Spleen (tissue), 13 donors: ENCODE results near the gene WDR49. TPM values are rescaled to one million over a fixed set of nuclear protein-coding genes. Genes with fewer than 3 reads are reported as not detected.

Source experiments
- DNase-seq: peaks from one replicate; pipeline ENCODE4 v3.0.0-alpha.2; 2020
- H3K27ac ChIP-seq, 8 donors: fragments of 200-600 bp; sonication (generic) in 7 of 8; 1 replicate in 4 of 8; 2 replicates in 4 of 8; pipeline versions ENCODE4 v1.5.0 to v1.8.0; 2016 to 2021; ENCODE audit warnings: inconsistent platforms in 4 of 8, mild to moderate bottlenecking in 4 of 8, moderate library complexity in 1 of 8
- H3K27me3 ChIP-seq, 7 donors: fragments of 200-600 bp; sonication (generic) in 6 of 7; replicated peaks in 1 of 7; 1 replicate in 4 of 7; 2 replicates in 3 of 7; pipeline versions ENCODE4 v1.5.0 to v1.8.0; 2016 to 2021; ENCODE audit warnings: inconsistent platforms in 3 of 7, mild to moderate bottlenecking in 1 of 7
- H3K36me3 ChIP-seq, 6 donors: fragments of 200-600 bp; sonication (generic) in 5 of 6; 1 replicate in 4 of 6; 2 replicates in 2 of 6; pipeline versions ENCODE4 v1.5.0 to v1.8.0; 2016 to 2021; ENCODE audit warnings: inconsistent platforms in 2 of 6
- H3K4me1 ChIP-seq, 6 donors: fragments of 200-600 bp; sonication (generic) in 5 of 6; 1 replicate in 3 of 6; 2 replicates in 3 of 6; pipeline versions ENCODE4 v1.5.0 to v1.8.0; 2016 to 2021; ENCODE audit warnings: inconsistent platforms in 3 of 6
- H3K4me3 ChIP-seq, 8 donors: fragments of 200-600 bp; sonication (generic) in 7 of 8; 1 replicate in 4 of 8; 2 replicates in 4 of 8; pipeline versions ENCODE4 v1.5.0 to v1.8.0; 2016 to 2021; ENCODE audit warnings: inconsistent platforms in 4 of 8, mild to moderate bottlenecking in 4 of 8, moderate library complexity in 2 of 8
- H3K9me3 ChIP-seq, 8 donors: fragments of 200-600 bp; sonication (generic) in 7 of 8; 1 replicate in 4 of 8; 2 replicates in 4 of 8; pipeline versions ENCODE4 v1.5.0 to v1.8.0; 2016 to 2021; ENCODE audit warnings: inconsistent platforms in 4 of 8
- POLR2A ChIP-seq, 3 donors: fragments of 450-650 bp; IDR thresholded peaks; one replicate each; pipeline ENCODE4 v1.5.1; 2017; ENCODE audit warnings: antibody characterized with exemption in 3 of 3, mild to moderate bottlenecking in 1 of 3
- POLR2AphosphoS5 ChIP-seq, 3 donors: sonication (generic); formaldehyde crosslinking; IDR thresholded peaks; one replicate each; pipeline ENCODE4 v1.5.1; 2017; ENCODE audit warnings: antibody characterized with exemption in 3 of 3
- WGBS, 5 donors: extraction: QIAGEN DNeasy Blood & Tissue Kit in 3 of 5; methylation state at CpG; one replicate each; pipeline versions ENCODE4 v1.1.5 to v1.1.7; 2013 to 2018; 5-methylcytosine and 5-hydroxymethylcytosine counted together
- intact Hi-C: fragments of 100-400 bp; cut with DNase I; formaldehyde crosslinking; loops from one replicate; pipeline ENCODE4 v1.15.0; 2023; ENCODE audit warnings: low total_unique reads
- long read RNA-seq, 2 donors: transcript quantifications; one replicate each; lab custom pipeline, GENCODE V29; 2026
- polyA plus RNA-seq, 3 donors: library from polyadenylated mRNA; stranded (reverse); fragments of 200-250 nt; gene quantifications; one replicate each; pipeline ENCODE4 v1.2.1, GENCODE V29; 2013
- total RNA-seq, 7 donors: library from RNA; depleted of rRNA in 3 of 7; stranded (reverse); fragments of >200 nt in 3 of 7; fragmentation: NEBNext Ultra II Directional in 4 of 7; extraction: Animal tissue kit (Norgen Biotek cat#: 25700) in 4 of 7; gene quantifications; one replicate each; pipeline versions ENCODE4 v1.1.0 to v1.2.1, GENCODE V29; 2016 to 2021
- TF ChIP-seq, protein P1 (sequence below), 11 experiments: fragments of 200-600 bp in 7 of 11; fragments of 450-650 bp in 4 of 11; sonication (generic) in 4 of 11; IDR thresholded peaks in 8 of 11; conservative IDR thresholded peaks in 3 of 11; 1 replicate in 7 of 11; 2 replicates in 4 of 11; pipeline versions ENCODE4 v1.4.0 to v1.8.0; 2016 to 2021; ENCODE audit warnings: antibody characterized with exemption in 11 of 11, inconsistent platforms in 4 of 11, mild to moderate bottlenecking in 1 of 11
- donor health status: healthy with polysubstance abuse.
- donor health status: DM: no; HTN: no; CAD: no; lungs with moderate emphysema.
- donor health status: DM: no; HTN: no; CAD: no.
- donor health status: Bipolar disorder and iron deficiency.
- donor health status: healthy.
- donor health status: DM: no; HTN: no; CAD: no.
- donor health status: DM: yes; HTN: yes; CAD: no.

Gene WDR49
- 10 to 100 TPM in 1 of 7 donors, 1 to 10 TPM in 6; 1.1 to 10.6 (median 1.6) TPM for total RNA-seq
- under 1 TPM; 0.04 to 0.13 (median 0.06) TPM for polyA plus RNA-seq
- long read RNA-seq, donor 1: 0 reads
- long read RNA-seq, donor 2: 0 reads

DNA sequence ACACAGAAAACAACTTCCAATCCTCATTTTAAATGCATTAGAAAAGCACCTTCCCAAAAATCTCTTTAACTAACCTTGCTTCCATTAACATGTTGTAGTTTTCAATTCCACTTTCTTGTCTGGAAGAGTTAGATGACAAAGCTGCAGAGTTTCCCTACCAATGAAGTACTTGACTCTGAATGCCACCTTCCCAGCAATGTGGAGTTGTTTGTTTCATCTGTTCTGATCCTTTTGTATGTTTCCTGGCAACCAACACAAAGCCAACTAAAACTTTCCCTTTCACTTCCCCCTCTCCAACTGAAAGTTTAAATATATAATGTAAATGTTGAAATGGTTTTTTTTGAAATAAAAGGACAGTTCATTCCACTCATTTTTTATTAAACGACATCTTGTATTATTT lies at the start of gene WDR49:
TSS of gene WDR49 (minus strand) at position 183 of the 400 bp plus-strand sequence. CDS start 517 bp downstream, outside the sequence.
- 53 to 77% (median 73%) methylated on average over 1 of the region's 1 CpG for WGBS, 5 donors
- DNase-seq: no peak
- Histone ChIP-seq H3K27ac (peak within 1 kb of the TSS in 1 of 8 donors; percentile 10), H3K9me3 (peaks cover 0 to 3% (median 0%) of the 10 kb centered on the region in 8 donors), H3K4me1 (peaks cover 0 to 48% (median 7%) of the 10 kb centered on the region in 6 donors), H3K27me3 (no peaks in the 10 kb centered on the region), H3K4me3 (no peak within 1 kb of the TSS), H3K36me3 (no peaks in the 10 kb centered on the region)
- TF ChIP-seq POLR2AphosphoS5 (IDR thresholded peaks at IDR 0.05): no peak
- TF ChIP-seq POLR2A (IDR thresholded peaks at IDR 0.05): no peak
- TF ChIP-seq, protein P1, sequence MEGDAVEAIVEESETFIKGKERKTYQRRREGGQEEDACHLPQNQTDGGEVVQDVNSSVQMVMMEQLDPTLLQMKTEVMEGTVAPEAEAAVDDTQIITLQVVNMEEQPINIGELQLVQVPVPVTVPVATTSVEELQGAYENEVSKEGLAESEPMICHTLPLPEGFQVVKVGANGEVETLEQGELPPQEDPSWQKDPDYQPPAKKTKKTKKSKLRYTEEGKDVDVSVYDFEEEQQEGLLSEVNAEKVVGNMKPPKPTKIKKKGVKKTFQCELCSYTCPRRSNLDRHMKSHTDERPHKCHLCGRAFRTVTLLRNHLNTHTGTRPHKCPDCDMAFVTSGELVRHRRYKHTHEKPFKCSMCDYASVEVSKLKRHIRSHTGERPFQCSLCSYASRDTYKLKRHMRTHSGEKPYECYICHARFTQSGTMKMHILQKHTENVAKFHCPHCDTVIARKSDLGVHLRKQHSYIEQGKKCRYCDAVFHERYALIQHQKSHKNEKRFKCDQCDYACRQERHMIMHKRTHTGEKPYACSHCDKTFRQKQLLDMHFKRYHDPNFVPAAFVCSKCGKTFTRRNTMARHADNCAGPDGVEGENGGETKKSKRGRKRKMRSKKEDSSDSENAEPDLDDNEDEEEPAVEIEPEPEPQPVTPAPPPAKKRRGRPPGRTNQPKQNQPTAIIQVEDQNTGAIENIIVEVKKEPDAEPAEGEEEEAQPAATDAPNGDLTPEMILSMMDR (IDR thresholded peaks at IDR 0.05 in 8 of 11, conservative IDR thresholded peaks at IDR 0.05 in 3 of 11): no peak
- intact Hi-C loops: no loop called here

DNA sequence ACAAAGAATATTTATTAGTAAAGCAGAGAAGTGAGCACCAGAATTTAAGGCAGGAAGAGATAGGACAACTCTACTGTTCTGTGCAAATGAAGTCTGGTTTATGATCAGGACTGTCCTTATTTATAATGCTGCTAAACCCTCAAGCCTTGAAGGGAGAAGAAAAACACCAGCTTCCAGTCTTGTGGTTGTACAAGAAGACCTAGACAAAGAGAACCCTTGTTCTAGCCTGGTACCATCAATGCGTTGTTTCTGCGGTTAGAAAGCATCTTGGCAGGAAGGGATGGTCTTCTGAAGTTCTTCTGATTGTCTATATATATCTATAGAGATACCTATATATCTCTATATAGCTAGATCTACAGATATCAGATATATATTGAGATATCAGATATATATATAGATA lies 47.2 kb upstream of the WDR49 start:
- Histone ChIP-seq H3K36me3 (peaks cover 0 to 87% (median 25%) of the 10 kb centered on the region in 6 donors), H3K27me3 (no peaks in the 10 kb centered on the region), H3K4me3 (no peak overlapping the region), H3K9me3 (no peaks in the 10 kb centered on the region), H3K27ac (no peak overlapping the region), H3K4me1 (peaks cover 0 to 16% (median 6%) of the 10 kb centered on the region in 6 donors)
- DNase-seq: no peak
- TF ChIP-seq POLR2AphosphoS5 (IDR thresholded peaks at IDR 0.05): no peak
- TF ChIP-seq, protein P1 (IDR thresholded peaks at IDR 0.05 in 8 of 11, conservative IDR thresholded peaks at IDR 0.05 in 3 of 11): no peak
- 95 to 100% (median 98%) methylated on average over 2 of the region's 2 CpGs for WGBS, 5 donors
- intact Hi-C loops: no loop called here

DNA sequence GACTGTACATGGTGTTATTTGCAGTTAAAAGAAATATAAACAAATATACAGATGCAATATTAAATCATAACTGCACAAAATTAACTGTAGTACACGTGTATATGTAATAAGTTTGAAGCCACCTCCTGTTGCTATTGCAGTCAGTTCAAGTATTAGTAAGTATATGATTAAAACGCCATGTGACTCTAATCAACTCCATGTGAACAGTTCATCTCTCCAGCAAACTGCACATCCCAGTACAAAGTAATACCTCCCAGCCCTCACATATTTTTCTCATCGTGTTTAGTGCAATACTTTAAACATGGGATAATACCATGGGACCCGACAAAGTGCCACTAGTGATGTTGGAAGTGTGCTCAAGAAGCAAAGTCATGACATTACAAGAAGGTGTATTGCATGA lies 46.3 kb upstream of the WDR49 start:
- 76 to 99% (median 97%) methylated on average over 4 of the region's 4 CpGs for WGBS, 5 donors
- no peak overlapping the region for H3K4me3 ChIP-seq
- intact Hi-C loops: no loop called here
- no peak for TF ChIP-seq POLR2AphosphoS5 (IDR thresholded peaks at IDR 0.05)
- TF ChIP-seq POLR2A (IDR thresholded peaks at IDR 0.05): no peak
- TF ChIP-seq, protein P1 (IDR thresholded peaks at IDR 0.05 in 8 of 11, conservative IDR thresholded peaks at IDR 0.05 in 3 of 11): no peak
- no peak for DNase-seq
- H3K27ac ChIP-seq: no peak overlapping the region
- peaks cover 0 to 91% (median 30%) of the 10 kb centered on the region in 6 donors for H3K36me3 ChIP-seq
- H3K9me3 ChIP-seq: no peaks in the 10 kb centered on the region
- no peaks in the 10 kb centered on the region for H3K27me3 ChIP-seq
- peaks cover 0 to 13% (median 4%) of the 10 kb centered on the region in 6 donors for H3K4me1 ChIP-seq

DNA sequence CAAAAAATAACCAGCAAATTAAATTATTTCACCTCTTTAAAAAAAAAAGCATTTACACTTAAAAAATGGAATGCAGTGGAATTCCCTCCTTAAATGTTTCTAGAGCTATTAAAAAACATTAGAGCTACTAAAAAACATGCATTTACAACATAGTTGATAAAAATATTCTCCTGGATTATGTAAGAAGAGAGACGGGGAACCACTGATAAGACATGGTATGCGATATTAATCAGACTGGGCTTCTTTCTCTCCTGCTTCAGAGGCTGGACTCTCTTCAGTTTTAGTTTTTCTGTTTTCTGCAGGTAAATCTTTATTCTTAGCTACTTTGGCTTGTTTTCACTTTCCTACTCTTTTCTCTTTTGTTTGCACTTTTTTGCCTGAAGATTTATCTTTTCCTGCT lies 40.4 kb upstream of the WDR49 start:
- no peak for DNase-seq
- no peaks in the 10 kb centered on the region for H3K9me3 ChIP-seq
- no peaks in the 10 kb centered on the region for H3K27me3 ChIP-seq
- intact Hi-C loops: no loop called here
- TF ChIP-seq POLR2A (IDR thresholded peaks at IDR 0.05) (no peak), POLR2AphosphoS5 (IDR thresholded peaks at IDR 0.05) (no peak)
- TF ChIP-seq, protein P1 (IDR thresholded peaks at IDR 0.05 in 8 of 11, conservative IDR thresholded peaks at IDR 0.05 in 3 of 11): no peak
- H3K36me3 ChIP-seq: peaks cover 0 to 87% (median 42%) of the 10 kb centered on the region in 6 donors
- WGBS, 5 donors: 89 to 96% (median 91%) methylated on average over 2 of the region's 2 CpGs
- no peak overlapping the region for H3K27ac ChIP-seq
- H3K4me1 ChIP-seq: peaks cover 0 to 26% (median 15%) of the 10 kb centered on the region in 6 donors
- no peak overlapping the region for H3K4me3 ChIP-seq
